B cell (primary cell): ENCODE data around the gene GH2.

Experiments used
- CTCF ChIP-seq: fragments of 200-600 bp; IDR thresholded peaks from one replicate; pipeline ENCODE4 v1.8.0; 2022; ENCODE audit warnings: antibody characterized with exemption, mild to moderate bottlenecking
- EZH2 ChIP-seq: IDR thresholded peaks from 2 replicates; pipeline ENCODE4 v1.6.1; 2012; ENCODE audit warnings: borderline replicate concordance, low read depth, mild to moderate bottlenecking, moderate library complexity, low read length; ENCODE audit not compliant: insufficient read depth, poor library complexity, severe bottlenecking

GRCh38 chr17:63837480-63837879, 44.3 kb downstream of the GH2 start:
- TF ChIP-seq CTCF (no peak), EZH2 (no peak)
